GM21381 (cell line): ENCODE results near the gene CSRP2.
A peak's percentile ranks its signal among the peaks of the same experiment; 100 is the strongest.

Experiments used
- ATAC-seq: cut with Tn5 transposase; IDR thresholded peaks from one replicate; pipeline ENCODE4 v1.9.1; 2021; ENCODE audit warnings: mild to moderate bottlenecking, moderate library complexity; ENCODE audit not compliant: unreplicated experiment

Gene CSRP2

GRCh38 chr12:76878899-76879709 is at the start of gene CSRP2:
Gene CSRP2, minus strand, starts transcription at chr12:76879019. Its CDS starts 12,759 bp downstream, at chr12:76866260.
- peak; percentile 93 for ATAC-seq

GRCh38 chr12:76927170-76927784 is 48.5 kb upstream of the CSRP2 start:
- no peak for ATAC-seq

DNA sequence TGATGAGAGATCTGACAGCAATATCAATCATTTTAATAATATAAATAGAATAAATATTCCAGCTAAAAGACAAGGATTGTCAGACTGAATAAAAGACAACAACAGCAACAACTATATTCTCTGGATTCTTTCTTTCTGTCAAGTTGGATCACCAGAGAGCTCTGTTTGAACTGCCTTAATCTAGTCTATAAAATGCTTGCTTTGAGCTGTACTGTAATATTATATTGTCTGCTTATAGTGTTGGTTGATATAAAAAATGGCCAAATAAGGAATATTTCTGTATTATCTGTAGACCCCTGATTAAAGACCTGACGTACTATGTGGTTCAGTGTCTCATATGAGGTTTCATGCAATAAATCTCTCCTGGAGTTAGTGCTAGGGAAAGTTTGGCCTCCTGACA is 46.3 kb upstream of the CSRP2 start:
- ATAC-seq, result no peak

DNA sequence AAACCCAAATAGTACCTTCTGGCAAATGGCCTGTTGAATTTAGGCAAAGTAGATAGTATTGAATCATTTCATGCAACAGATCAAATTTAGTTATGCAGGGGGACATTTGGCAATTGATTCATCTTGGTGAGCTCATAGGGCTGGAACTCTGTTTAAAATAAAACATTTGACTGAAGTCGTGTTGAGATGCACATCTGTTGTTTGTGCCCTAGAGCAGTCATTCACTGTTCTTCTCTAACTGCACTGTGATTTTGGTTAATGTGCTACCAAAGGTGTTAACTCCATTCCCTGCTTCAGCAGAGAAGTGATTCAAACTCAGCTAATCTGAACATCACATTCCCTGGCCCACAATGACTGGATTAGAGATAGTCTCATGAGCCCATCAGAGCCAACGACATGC is 44.0 kb upstream of the CSRP2 start:
- no peak for ATAC-seq

- ATAC-seq, result no peak
Measured at GRCh38 chr12:76921891-76922664, 43.3 kb upstream of the CSRP2 start.

GRCh38 chr12:76921100-76921471 is 42.3 kb upstream of the CSRP2 start:
- ATAC-seq, result no peak

GRCh38 chr12:76920172-76921099 is 41.6 kb upstream of the CSRP2 start:
- ATAC-seq, result peak; percentile 62

DNA sequence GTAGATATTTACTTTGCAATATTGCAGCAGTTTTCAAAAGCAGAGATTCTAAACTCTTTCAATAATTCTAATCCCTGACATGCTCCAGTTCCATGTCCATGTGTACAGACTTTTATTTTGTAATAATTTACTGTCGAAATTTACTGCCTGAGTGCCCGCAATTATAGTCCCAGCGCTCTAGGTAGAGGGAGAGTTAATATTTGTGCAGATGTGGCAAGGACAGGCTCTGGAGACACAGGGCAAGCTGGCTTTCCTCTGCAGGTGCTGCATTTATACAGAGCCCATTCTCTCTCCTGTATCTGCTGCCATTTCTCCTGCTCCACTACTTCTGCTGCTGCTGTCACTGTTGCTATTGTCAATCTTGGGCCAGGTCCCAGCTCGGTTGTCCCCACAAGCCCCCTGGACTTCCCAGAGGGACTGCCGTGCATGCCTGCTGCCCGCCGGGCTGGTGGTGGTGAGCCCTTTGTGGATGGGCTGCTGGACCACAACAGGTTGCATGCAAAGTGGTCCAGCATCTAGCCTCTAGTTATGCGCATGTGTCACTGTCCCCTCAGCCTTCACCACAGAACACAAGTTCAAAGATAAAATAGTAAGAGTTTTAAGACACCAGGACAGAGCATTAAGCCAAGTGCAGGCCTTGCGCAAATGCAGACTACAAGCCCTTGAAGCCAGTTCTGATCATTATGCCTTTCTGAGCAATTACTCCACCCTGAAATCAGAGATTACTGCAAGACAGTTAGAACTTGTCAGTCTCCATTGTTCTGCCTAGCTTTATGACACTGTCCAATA is 40.8 kb upstream of the CSRP2 start:
- ATAC-seq, result peak; percentile 6

DNA sequence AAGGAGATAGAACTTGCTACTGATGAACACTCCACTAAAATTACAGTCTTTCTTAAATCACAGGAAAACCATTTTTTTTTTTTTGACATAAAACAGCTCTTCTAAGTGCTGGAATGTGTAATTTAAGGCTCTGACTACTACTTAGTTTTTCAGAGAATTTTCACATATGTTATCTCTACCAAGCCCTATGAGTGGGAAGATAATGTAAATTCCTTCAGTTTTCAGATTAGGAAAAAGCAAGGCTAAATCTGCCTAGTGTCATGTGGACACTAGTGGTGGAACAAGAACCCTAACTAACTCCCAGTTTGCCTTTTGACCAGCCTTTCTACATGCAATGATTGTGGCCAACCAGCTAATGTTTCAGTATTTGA is 37.3 kb upstream of the CSRP2 start:
- ATAC-seq, result no peak

GRCh38 chr12:76915361-76916169 is 36.7 kb upstream of the CSRP2 start:
- ATAC-seq, result no peak

DNA sequence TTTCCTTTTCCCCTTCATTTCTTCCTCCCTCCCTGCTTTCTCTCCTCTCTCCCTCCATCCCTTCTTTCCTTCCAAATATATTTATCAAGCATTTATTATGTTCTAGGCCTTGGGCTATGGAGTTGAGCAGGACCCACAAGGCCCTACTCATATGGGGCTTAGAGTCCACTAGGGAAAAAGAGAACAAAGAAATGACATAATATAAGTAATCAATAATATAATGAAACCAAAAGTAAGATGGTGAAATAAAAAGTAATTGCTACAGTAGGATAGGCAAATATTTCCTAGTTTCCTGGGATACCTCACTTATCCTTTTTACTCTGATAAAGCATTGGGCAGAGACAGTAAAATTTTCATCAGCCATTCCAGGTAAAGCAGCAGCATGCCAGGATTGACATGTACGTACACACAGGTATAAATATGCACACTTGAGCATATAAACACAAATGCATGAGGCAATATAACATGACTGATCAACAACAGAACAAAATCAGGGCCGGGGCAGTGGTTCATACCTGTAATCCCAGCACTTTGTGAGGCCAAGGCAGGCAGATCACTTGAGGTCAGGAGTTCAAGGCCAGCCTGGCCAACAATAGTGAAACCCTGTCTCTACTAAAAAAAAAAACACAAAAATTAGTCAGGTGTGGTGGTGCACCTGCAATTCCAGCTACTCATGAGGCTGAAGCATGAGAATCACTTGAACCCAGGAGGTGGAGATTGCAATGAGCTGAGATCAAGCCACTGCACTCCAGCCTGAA is 35.5 kb upstream of the CSRP2 start:
- ATAC-seq, result no peak

DNA sequence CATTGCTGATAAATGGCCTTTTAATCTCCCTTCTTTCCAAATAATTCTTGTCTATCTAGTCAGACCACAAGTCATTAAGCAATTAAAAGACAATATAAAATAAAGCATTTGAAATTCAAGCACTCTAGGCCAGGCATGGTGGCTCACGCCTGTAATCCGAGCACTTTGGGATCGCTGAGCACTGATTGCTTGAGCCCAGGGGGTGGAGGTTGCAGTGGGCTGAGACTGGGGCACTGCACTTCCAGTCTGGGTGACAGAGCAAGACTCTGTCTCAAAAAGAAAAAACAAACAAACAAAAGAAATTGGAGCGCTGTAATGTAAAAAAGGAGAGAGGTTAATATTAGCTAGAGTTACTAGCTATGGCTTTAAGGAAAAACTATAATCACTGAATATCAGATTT is 30.5 kb upstream of the CSRP2 start:
- ATAC-seq, result no peak

DNA sequence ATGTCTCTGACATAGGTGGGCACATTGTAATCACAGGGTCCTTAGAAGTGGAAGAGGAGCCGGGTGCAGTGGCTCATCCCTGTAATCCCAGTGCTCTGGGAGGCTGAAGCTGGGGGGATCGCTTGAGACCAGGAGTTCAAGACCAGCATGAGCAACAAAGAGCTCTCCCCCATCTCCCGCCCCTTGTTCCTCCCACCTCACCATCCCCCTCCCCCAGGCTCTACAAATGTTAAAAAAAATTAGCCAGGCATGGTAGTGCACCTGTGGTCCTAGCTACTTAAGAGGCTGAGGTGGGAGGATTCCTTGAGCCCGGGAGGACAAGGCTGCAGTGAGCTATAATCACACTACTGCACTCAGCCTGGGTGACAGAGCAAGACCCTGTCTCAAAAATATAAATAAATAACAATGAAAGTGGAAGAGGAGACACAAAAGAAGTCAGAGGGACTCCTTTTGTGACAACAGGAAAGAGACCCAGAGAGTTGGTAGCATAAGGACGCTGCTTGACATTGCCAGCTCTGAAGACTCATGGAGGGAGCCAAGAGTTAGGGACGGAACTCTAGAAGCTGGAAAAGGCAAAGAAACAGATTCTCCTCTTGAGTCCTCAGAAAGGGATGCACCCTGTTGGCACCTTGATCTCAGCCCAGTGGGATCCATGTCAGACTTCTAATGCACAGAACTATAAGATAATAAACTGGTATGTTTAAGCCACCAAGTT is 29.6 kb upstream of the CSRP2 start:
- ATAC-seq, result no peak

GRCh38 chr12:76901628-76902380 is 23.0 kb upstream of the CSRP2 start:
- ATAC-seq, result no peak

DNA sequence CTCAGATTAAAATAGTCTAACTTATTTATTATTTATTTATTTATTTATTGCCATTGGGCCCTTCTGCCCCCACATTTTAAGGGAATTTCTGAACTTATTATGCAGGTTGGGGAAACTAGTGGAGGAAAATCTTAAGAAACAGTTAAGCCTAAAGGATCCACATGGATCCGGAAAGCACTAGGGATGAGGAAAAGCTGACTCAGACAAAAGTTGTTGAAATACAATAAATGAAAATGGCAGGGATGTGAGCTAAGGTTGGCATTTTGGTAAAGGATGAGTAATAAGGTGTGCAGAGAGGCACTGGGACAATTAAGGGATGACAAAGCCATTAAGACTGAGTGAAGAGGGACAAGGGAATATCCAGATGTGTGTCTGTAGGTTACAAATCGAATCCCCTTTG is 20.7 kb upstream of the CSRP2 start:
- no peak for ATAC-seq

- ATAC-seq, result no peak
Measured at GRCh38 chr12:76898442-76898841, 19.6 kb upstream of the CSRP2 start.

GRCh38 chr12:76896274-76896673 is 17.5 kb upstream of the CSRP2 start:
- ATAC-seq, result no peak
